Measurements from ENCODE around the gene ALKBH1.
"Not testable (repeated sequence)": the region's sequence is repeated elsewhere in the genome, so short reads cannot be mapped to it uniquely, and the experiment has no call there.

Gene ALKBH1

DNA sequence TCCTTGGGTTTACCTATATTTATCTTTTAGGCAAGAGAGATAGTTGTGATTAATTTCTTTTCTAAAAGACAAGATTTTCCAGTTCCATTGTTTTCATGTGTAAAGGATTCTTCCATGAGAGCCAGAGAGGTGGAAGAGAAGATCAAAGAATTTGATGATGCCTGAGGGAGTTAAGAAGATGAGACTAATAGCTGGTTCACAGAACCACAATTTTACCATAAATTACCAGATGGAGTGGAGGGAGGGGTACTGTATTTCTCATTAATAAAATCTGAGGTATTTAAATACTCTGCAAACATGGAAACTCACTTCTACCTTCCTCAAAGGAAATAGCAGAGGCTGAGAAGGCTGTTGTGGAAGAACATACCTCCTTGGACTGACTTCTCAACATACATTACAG lies 34.6 kb downstream of the ALKBH1 start:
- DNase-seq, result no peak

DNA sequence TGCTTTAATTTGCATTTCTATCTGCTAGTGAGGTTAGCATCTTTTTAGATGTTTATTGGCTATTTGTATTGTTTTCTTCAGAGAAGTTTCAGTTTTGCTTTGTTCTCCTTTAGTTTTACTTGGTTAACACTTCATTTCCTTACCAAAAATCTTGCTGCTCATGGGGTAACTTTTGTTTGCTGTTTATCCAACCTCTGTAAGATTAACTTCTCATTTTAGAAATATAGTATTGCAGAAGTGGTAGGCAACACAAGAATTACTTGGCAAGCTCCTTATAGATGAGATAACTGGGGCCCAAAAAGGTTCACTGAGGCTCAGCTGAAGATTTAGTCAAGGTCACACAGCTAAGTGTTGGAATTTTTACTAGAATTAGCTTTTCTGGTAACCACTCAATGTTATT lies 40.5 kb downstream of the ALKBH1 start:
- no peak for DNase-seq

DNA sequence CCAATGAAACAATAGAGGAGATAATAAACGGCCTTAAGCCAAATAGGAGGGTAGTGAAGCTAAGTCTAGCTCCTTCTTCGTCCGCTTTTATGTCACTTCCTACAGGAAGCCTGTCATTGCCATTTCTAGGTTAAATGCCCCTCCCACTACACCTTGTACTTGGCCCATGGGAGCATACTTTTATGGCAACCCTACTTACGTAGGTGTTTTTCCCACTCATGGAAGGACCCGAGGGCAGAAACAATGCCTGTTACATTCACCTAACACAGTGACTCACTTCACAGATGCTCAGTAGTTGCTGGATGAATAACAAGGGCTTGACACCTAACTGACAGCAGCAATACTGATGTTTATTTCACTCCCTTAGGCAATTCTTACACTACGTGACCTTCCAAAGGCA lies 44.5 kb downstream of the ALKBH1 start:
- no peak for DNase-seq

DNA sequence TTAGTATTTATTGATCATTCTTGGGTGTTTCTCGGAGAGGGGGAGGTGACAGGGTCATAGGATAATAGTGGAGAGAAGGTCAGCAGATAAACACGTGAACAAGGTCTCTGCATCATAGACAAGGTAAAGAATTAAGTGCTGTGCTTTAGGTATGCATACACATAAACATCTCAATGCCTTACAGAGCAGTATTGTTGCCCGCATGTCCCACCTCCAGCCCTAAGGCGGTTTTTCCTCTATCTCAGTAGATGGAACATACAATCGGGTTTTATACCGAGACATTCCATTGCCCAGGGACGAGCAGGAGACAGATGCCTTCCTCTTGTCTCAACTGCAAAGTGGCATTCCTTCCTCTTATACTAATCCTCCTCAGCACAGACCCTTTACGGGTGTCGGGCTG lies 46.3 kb downstream of the ALKBH1 start:
- DNase-seq, result not testable (repeated sequence)

DNA sequence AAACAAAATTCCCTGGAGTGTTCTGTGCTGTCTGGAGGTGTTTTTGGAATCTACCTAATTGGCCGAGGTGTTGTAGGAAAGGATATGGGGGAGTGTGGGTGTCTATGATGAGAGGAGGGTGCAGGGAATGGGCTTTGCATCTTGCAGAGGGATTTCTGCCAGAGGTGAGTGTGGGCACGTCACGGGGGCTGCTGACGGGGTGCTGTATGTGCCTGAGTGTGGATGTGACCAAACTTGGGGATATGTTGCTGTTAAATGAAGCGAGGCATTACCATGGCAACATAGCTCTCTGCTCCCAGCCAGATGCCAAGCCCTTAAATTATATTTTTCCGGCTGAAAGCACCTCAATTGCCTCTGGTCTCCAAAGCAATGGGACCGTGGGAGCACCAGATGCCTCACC lies 47.1 kb downstream of the ALKBH1 start:
- peak; percentile 91 to 96 for DNase-seq

DNA sequence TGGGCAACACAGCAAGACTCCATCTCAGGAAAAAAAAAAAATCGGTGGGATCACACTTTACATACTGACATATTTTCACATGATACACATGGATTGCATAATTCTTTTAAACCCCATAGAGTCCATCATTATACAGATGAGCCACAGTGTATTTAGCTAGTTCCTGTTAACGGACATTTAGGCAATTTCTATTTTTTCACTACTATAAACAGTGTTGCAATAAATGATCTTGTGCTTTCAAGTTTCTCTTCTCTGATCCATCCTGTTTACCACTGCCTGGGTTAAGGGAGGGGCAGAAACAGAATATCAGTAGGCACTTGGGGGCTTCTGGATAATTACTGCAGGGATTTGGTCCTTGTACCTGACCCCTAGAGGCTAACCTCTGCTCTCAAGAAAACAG lies 48.0 kb downstream of the ALKBH1 start:
- no peak for DNase-seq

DNA sequence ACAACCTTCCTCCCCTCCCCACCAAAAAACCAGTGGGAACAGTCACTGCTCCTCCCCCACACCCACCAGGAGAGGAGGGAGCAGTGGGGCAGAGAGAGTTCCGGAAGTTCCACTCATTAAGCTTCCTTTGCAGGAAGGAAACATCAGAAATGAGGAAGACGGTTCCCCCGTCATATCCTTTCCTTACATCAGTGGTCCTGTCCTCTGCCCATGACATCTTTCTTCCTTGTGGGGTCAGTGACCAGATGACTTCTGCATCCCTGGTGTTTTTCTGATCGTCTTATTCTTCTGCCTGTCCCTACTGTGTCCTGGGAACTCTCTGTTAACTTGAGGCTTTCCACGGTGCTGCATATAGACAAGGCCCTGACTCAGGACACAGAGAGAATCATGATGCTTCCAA lies 50.5 kb downstream of the ALKBH1 start:
- DNase-seq, result no peak

DNA sequence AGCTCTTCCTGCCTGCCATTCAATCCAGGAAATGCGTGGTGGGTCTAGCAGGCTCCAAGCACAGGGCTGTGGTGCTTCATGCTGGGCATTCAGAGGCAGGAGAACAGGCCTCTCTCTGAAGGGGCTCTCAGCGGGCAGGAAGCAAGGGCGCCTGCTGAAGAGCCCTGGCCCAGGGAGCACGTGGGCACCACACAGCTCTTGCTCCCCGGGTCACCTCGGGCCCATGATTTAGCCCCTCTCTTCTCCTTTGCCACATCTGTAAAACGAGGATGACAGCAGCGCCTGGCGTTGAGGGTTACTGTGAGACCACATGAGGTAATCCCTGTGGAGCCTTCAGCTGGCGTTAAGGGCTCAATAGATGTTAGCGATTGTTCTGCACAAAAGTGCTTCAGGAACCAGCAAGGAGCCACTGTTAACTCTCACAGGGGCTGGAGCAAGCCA lies 53.8 kb downstream of the ALKBH1 start:
- DNase-seq, result peak; percentile 78 to 91

DNA sequence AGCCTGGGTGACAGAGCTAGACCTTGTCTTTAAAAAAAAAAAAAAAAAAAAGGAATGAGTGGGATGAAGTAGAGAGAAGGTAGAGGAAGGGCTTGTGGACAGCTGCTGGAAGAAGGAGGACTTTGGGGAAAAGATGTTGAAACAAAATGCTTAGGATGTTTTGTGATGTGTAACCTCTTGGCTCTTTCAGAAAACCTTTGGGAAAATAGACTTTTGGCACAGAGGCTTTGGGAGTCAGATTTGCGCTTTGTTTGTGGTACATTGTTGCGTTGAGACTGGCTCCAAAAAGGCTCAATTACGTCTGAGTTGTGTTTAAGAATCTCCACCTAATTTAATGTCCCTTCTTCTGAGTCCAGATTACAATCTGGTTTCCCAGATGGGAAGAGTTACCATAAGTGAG lies 58.5 kb downstream of the ALKBH1 start:
- no peak for DNase-seq

DNA sequence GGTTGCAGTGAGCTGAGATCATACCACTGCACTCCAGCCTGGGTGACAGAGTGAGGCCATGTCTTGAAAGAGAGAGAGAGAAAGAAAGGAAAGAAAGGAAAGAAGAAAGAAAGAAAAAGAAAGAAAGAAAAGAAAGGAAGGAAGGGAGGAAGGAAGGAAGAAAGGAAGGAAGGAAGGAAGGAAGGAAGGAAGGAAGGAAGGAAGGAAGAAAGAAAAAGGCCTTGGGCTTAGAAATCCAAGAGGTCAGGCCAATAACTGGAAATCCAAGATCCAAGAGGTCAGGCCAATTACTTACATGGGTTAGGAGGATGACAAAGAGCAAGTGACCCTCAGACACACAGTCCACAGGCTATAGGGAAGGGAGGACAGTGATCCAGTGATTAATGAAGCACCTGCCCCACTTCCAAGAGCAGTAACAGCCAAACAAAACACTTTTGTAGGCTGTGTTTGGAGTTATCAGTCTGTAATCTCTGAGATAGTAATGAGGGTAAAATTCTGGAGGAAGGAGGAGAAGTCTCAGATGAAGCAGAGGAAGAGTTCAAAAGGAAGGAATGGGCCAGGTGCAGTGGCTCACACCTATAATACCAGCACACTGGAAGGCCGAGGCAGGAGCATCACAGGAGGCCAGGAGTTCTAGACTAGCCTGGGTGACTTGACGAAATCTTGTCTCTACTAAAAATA lies 59.2 kb downstream of the ALKBH1 start:
- DNase-seq, result no peak

DNA sequence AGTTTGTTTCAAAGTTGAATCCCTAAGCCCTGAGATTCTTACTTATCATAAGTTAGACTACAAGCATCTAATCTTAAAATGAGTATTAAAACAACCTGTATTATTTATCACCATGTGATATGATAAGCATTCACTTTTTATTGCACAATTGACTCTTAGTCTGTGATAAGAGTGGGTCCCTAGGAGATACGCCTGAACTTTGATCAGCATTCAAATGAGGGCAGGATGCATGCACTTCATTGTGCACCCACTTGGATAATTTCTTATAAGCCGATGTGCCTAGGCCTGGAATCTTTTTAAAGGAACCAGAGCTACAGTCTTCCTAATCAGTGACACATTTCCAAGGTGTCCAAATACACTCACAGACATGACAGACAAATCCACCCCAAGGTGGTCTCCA lies 60.0 kb downstream of the ALKBH1 start:
- no peak for DNase-seq

DNA sequence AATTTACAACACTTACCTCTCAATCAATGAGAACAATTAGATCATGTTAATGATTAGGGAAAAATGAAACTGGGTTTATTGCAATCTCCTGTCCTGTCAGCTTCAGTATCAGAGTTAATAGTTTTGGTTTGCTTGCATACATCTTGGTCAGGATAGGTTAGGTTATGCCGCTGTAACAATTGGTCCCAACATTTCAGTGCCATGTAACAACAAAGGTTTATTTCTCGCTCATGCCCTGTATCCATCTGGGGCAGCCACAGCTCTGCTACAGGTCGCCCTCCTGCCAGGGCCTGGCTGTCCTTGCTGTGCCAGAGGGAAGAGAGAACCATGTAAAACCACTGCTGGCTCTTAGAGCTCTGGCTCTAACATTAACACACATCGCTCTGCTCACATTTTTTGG lies 60.9 kb downstream of the ALKBH1 start:
- DNase-seq, result no peak

DNA sequence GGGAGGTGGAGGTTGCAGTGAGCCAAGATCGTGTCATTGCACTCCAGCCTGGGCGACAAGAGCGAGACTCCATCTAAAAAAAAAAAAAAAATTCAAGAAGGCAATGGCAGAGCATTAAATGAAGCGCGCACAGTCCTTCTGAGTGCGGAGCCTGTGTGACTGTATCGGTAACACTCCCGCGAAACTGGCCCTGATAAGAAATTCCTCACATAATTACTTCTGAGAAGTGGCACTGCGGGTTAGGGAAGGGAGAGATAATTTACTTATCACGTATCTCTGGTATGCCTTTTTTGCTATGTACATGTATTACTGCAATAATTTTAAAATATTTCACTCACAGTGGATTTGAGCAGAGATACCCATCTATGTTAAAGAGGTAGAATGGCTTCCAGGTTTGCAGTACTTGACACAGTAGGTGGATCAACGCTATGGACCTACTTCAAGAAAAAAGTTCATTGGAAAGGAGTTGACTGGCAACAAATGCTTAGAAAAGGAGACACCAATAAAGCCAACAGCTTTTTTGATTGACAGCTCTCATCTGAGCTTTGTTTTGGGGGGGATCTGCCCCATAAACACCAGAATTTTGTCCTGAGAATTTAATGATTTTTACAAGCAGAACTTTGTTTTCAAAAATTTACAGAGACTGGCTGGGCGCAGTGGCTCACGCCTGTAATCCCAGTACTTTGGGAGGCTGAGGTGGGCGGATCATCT lies 62.1 kb downstream of the ALKBH1 start:
- DNase-seq, result no peak

DNA sequence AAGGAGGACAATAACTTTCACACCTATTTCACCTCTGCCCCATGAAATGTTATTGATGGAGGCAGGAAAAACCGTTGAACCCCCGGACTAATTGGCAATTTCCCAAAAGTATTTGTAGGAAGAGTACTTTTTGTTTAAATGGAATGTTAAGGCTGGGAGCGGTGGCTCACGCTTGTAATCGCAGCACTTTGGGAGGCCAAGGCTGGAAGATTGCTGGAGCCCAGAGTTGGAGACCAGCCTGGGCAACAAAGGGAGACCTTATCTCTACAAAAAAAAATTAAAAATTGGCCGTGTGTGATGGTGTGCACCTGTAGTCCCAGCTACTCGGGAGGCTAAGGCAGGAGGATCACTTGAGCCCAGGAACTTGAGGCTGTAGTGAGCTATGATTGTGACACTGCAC lies 65.4 kb downstream of the ALKBH1 start:
- DNase-seq, result no peak

DNA sequence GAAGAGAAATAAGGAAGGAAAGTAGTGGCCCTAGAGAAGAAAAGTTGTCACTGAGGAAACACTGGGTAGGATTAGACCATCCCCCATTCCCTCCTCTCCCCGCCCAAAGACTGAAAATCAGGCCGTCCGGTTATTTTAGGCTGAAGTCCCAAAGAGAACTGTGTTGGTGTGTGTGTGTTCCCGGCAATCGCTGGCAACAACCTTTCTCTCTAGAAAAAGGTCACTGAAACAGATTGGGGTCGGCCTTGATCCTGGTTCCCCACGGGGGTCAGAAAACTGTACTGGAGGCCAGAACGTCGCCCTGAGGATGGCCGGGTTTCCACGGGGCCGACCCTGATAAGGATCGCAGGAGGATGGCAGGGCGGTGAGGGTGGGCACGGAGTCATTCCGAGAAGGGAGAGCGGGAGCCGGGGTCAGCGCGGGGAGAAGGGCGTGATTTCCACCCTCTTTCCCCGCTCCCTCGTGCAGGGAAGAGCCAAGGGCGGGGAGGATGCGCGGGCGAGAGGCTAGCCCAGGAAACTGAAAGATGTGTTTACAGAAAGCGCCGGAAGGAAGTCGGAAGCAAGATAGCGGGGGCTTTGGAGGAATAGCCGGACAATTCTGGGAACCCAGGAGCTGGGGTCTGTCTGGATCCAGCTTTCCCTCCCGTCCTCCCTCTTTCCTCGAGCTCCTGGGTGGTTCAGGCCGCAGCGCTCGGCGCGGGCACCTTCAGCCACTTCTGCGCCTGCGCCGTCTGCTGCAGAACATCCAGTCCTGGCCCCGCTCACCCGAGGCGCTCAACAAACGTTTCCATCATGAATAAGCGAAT lies 66.1 kb downstream of the ALKBH1 start:
- no peak for DNase-seq

DNA sequence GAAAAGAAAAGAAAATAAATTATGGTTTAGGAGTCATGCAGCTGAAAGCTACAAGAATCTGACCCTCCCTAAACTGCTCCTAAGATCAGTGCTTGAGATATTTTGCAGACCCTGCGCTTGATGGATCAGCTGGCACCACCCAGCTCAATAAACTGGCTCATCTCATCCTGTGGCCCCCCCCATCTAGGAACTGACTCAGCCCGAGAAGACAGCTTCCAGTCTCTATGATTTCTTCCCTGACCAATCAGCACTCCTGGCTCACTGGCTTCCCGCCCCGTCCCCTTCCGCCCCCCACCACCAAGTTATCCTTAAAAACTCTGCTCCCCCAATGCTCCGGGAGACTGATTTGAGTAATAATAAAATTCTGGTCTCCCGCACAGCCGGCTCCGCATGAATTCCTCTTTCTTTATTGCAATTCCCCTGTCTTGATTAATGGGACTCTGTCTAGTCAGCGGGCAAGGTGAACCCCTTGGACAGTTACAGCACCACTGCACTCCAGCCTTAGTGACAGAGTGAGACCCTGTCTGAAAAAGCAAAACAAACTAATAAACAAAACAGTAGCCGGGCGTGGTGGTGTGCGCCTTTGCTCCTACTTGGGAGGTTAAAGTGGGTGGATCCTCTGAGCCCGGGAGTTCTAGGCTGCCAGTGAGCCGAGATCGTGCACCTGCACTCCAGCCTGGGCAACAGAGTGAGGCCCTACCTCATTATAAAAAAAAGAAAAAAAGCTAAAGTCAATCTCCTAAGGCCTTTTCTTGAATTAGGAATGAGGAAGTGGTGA lies 66.9 kb downstream of the ALKBH1 start:
- no peak for DNase-seq

DNA sequence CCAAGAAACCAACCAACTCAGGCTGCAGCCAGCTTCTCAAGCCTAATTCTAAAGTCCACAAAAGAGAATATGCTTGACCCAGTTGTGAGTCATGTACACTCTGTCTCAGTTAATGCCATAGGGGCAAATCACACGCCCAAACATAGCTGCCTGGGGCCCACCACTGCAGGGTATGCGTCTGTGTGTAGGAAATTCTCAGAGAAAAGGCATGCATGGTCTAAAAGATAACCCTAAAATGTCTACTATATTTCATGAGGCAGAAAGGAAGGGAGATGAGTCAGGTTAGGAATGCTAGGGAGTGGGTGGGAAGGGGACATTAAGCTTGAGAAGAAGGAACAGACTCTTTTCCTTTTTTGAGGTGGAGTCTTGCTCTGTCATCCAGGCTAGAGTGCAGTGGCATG lies 69.1 kb downstream of the ALKBH1 start:
- DNase-seq, result no peak

DNA sequence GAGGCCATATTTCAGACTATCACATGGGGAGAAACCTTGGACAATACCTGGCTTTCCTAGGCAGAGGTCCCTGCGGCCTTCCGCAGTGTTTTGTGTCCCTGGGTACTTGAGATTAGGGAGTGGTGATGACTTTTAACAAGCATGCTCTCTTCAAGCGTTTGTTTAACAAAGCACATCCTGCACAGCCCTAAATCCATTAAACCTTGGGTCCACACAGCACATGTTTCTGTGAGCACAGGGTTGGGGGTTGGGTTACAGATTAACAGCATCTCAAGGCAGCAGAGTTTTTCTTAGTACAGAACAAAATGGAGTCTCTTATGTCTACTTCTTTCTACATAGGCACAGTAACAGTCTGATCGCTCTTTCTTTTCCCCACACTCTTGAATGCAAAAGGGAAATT lies 72.0 kb downstream of the ALKBH1 start:
- peak in 1 of 2 experiments; percentile 33 for DNase-seq

DNA sequence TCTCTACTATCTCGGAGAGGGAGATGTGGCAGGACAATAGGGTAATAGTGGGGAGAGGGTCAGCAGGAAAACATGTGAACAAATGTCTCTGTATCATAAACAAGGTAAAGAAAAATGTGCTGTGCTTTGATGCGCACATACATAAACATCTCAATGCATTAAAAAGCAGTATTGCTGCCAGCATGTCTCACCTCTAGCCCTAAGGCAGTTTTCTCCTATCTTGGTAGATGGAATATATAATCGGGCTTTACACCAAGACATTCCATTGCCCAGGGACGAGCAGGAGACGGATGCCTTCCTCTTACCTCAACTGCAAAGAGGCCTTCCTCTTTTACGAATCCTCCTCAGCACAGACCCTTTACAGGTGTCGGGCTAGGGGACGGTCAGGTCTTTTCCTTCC lies 72.4 kb downstream of the ALKBH1 start:
- DNase-seq, result not testable (repeated sequence)

DNA sequence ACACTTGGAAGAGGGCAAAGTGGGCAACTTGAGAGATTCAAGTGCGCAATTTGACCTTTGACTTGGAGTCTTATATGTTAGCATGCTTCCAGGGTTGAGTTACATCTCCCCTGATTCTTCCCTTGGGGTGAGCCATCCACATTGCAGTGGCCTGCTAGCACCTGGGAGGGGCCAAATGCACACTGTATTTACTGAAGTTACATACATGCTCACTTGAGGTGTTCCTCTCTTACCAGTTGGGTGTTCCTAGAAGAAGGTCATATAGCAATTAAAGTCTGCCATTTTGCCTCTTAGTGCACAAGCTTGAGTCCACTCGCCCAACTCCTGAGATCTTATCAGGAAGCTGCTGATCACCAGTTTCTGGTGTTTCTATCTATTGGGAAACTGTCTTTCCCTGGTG lies 77.7 kb downstream of the ALKBH1 start:
- DNase-seq, result no peak

DNA sequence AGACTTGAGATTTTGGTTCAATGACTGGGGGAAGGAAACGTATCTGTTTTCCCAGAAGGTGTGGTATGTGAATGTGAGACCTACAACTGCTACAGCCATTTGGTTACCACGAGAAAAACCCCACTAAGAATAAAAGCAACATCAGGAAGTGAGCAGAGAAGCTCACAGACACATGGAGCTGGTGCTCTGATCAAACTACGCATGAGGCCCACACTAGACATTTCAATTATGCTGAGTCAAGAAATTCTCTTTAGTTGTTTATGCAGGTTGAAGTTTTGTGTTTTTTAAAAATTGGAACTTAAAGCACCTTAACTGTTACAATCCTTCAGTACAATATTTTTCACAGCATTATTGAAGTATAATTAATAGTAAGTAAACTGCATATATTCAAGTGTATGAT lies 82.5 kb downstream of the ALKBH1 start:
- no peak for DNase-seq

DNA sequence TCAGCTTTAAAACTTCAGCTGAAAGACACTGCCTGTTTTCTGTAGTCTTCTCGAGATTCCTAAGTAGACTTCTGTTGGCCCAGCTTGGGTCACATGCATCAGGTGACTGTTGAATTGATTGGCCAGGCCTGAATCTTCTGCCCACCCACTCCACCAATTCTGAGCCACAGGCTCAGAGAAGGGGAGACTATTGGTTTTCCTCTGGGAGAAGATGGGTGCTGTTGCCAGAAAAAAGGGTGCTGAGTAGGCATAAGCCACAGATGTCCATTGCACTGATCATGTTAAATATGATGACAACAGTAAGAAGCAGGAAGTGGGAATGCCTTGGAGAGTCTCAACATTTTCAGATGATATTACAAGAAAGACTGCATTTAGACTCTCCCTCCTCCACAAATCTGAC lies 84.6 kb downstream of the ALKBH1 start:
- DNase-seq, result no peak
